Endothelial cell of umbilical vein (primary cell): ENCODE data around the gene TMEM40. TPM values are rescaled to one million over a fixed set of nuclear protein-coding genes. Genes with fewer than 3 reads are reported as not detected.

Experiments used
- BruUV-seq: library from RNA; stranded (reverse); fragments of 400-500 nt; replicated peaks from 2 replicates; lab custom pipeline; 2021; lab: Mats Ljungman, UMichigan
- CTCF ChIA-PET: fragments of 300-600, 350-600 bp; sonication (Branson Sonifier 250); formaldehyde crosslinking; loops from one replicate; lab custom pipeline; 2021; ENCODE audit warnings: antibody characterized with exemption, inconsistent platforms; lab: Charles Lee
- POLR2A ChIA-PET: fragments of 300-600, 350-600 bp; sonication (Branson Sonifier 250); formaldehyde crosslinking; loops from one replicate; lab custom pipeline; 2021; ENCODE audit warnings: antibody characterized with exemption, inconsistent platforms; lab: Charles Lee
- DNase-seq: peaks from one replicate; pipeline ENCODE4 v3.0.0-alpha.2; 2011; ENCODE audit warnings: low read depth, low spot score
- FAIRE-seq: peaks from 2 replicates; lab custom pipeline; 2011; peaks lifted over from hg19 to GRCh38; lab: Jason Lieb, UNC
- H2AFZ ChIP-seq: 2 replicates; pipeline ENCODE4 v1.6.0; 2012; ENCODE audit warnings: low read depth, low read length, control low read depth, inconsistent platforms
- H3K27ac ChIP-seq: 2 replicates; pipeline ENCODE4 v1.5.1; 2011; ENCODE audit warnings: low read depth, mild to moderate bottlenecking, control low read depth, low read length, moderate library complexity; ENCODE audit not compliant: insufficient read depth
- H3K27me3 ChIP-seq, 2 experiments: 2 replicates each; pipeline versions ENCODE4 v1.6.0 to v1.6.1; 2011; ENCODE audit warnings: low read length in 2 of 2, mixed read lengths in 1 of 2; ENCODE audit not compliant: control insufficient read depth in 2 of 2, insufficient read depth in 2 of 2
- H3K36me3 ChIP-seq, 2 experiments: 2 replicates in 1 of 2; 3 replicates in 1 of 2; pipeline ENCODE4 v1.5.1; 2011; ENCODE audit warnings: low read length in 2 of 2, mild to moderate bottlenecking in 1 of 2, moderate library complexity in 1 of 2; ENCODE audit not compliant: control insufficient read depth in 2 of 2, insufficient read depth in 2 of 2; ENCODE audit errors: extremely low read depth in 1 of 2
- H3K4me1 ChIP-seq: 3 replicates; pipeline ENCODE4 v1.5.1; 2011; ENCODE audit warnings: mild to moderate bottlenecking, low read length; ENCODE audit not compliant: control insufficient read depth, insufficient read depth; ENCODE audit errors: extremely low read depth
- H3K4me2 ChIP-seq: 2 replicates; pipeline ENCODE4 v1.6.1; 2011; ENCODE audit warnings: low read length, control low read depth, mixed read lengths; ENCODE audit not compliant: insufficient read depth
- H3K4me3 ChIP-seq, 3 experiments: fragments of 200-600 bp in 1 of 3; sonication (generic), shearing (Covaris generic) in 1 of 3; replicated peaks in 1 of 3; 2 replicates each; pipeline ENCODE4 v1.5.1; 2011 to 2016; ENCODE audit warnings: control low read depth in 3 of 3, low read length in 3 of 3, mild to moderate bottlenecking in 2 of 3, inconsistent platforms in 1 of 3, low read depth in 1 of 3, moderate library complexity in 1 of 3; ENCODE audit not compliant: insufficient read depth in 1 of 3
- H3K79me2 ChIP-seq: 2 replicates; pipeline ENCODE4 v1.6.0; 2012; ENCODE audit warnings: low read length, inconsistent platforms; ENCODE audit not compliant: control insufficient read depth, insufficient read depth
- H3K9ac ChIP-seq: replicated peaks from 2 replicates; pipeline ENCODE3; 2011; ENCODE audit warnings: low read length, control low read depth; ENCODE audit not compliant: insufficient read depth; ENCODE audit errors: extremely low read depth
- H3K9me1 ChIP-seq: replicated peaks from 3 replicates; pipeline ENCODE4 v1.6.0; 2011; ENCODE audit warnings: mild to moderate bottlenecking, low read length; ENCODE audit not compliant: control insufficient read depth, insufficient read depth; ENCODE audit errors: extremely low read depth
- H3K9me3 ChIP-seq: replicated peaks from 2 replicates; pipeline ENCODE4 v1.5.1; 2012; ENCODE audit warnings: low read length, inconsistent platforms; ENCODE audit not compliant: control insufficient read depth, insufficient read depth
- H4K20me1 ChIP-seq: replicated peaks from 2 replicates; pipeline ENCODE3; 2011; ENCODE audit warnings: mild to moderate bottlenecking, low read length; ENCODE audit not compliant: control insufficient read depth, insufficient read depth; ENCODE audit errors: extremely low read depth
- CTCF ChIP-seq, 2 donors: IDR thresholded peaks; 1 replicate in 1 of 2; 2 replicates in 1 of 2; pipeline ENCODE4 v1.5.1; 2011; ENCODE audit warnings: low read length in 2 of 2, mild to moderate bottlenecking in 2 of 2, moderate library complexity in 2 of 2, control low read depth in 1 of 2, inconsistent platforms in 1 of 2, low read depth in 1 of 2; ENCODE audit not compliant: insufficient read depth in 1 of 2; ENCODE audit errors: extremely low read depth in 1 of 2
- EZH2 ChIP-seq: IDR thresholded peaks from 2 replicates; pipeline ENCODE4 v1.6.1; 2012; ENCODE audit warnings: borderline replicate concordance, low read depth, mild to moderate bottlenecking, moderate library complexity, low read length, inconsistent platforms; ENCODE audit not compliant: severe bottlenecking
- FOS ChIP-seq: IDR thresholded peaks from 2 replicates; pipeline ENCODE4 v1.6.1; 2011; ENCODE audit warnings: mild to moderate bottlenecking, low read length, moderate library complexity, borderline replicate concordance; ENCODE audit not compliant: insufficient read depth
- GATA2 ChIP-seq: IDR thresholded peaks from 2 replicates; pipeline ENCODE4 v1.7.0; 2011; ENCODE audit warnings: low read depth, mild to moderate bottlenecking, moderate library complexity, mixed read lengths, low read length; ENCODE audit not compliant: insufficient read length, insufficient read depth
- JUN ChIP-seq: IDR thresholded peaks from 2 replicates; pipeline ENCODE4 v1.6.1; 2011; ENCODE audit warnings: borderline replicate concordance, low read depth; ENCODE audit not compliant: insufficient read length, insufficient read depth
- MYC ChIP-seq: IDR thresholded peaks from one replicate; pipeline ENCODE4 v1.6.1; 2011; ENCODE audit warnings: mild to moderate bottlenecking, low read depth, low read length
- POLR2A ChIP-seq: IDR thresholded peaks from 2 replicates; pipeline ENCODE4 v1.6.1; 2012; ENCODE audit warnings: low read depth, mild to moderate bottlenecking, control low read depth, low read length
- POLR2AphosphoS5 ChIP-seq: IDR thresholded peaks from 2 replicates; pipeline ENCODE4 v1.6.1; 2012; ENCODE audit warnings: low read depth, mild to moderate bottlenecking, control low read depth, low read length, moderate library complexity; ENCODE audit not compliant: insufficient read depth
- dilution Hi-C: fragments of 300-500 bp; cut with MboI; formaldehyde crosslinking; loops from one replicate; pipeline ENCODE4 v1.15.0; 2019; ENCODE audit warnings: low sequenced_read_pairs; ENCODE audit not compliant: extremely low pct_ligation_motif_present
- intact Hi-C: fragments of 100-400 bp; cut with micrococcal nuclease; formaldehyde crosslinking; loops from one replicate; pipeline ENCODE4 v1.10.0; 2022
- polyA plus RNA-seq, 4 experiments: library from polyadenylated mRNA; depleted of rRNA in 3 of 4; stranded (reverse) in 3 of 4; unstranded in 1 of 4; fragments of >200 nt; gene quantifications; 2 replicates each; pipeline versions ENCODE4 v1.2.1 to v1.2.3, GENCODE V29; 2011 to 2012; ENCODE audit warnings: missing spikeins in 1 of 4
- total RNA-seq: library from RNA; stranded (reverse); gene quantifications from 2 replicates; pipeline ENCODE4 v1.2.3, GENCODE V29; 2021
- TF ChIP-seq, protein P1 (sequence below): IDR thresholded peaks from 2 replicates; pipeline ENCODE4 v1.6.1; 2011; ENCODE audit not compliant: insufficient read depth, insufficient read length

Gene TMEM40
- total and polyA plus RNA-seq, 2 donors (not counting 3 experiments of a cell fraction or from before 2014, with no cell fraction given) = not detected

DNA sequence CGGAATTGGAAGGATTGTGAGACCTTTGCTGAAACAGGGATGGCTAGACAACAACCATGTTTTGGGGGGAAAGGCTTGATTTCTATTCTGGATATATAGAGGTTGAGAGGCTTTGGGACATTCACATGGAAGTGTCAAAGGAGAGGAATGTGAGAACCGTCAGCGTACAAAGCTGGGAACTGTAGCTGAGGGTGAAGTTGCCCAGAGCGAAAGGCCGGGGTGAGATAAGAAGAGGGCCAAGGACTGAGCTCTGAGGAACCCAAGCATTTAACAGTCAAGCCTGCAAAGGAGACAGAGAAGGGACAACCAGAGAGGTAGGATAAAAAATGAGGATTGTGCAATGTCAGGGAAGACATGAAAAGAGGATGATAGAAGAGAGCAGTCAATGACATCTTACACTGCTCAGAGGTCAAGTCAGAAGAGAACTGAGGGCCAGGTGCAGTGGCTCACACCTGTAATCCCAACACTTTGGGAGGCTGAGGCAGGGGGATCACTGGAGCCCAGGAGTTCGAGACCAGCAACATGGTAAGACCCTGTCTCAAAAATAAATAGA lies 53.6 kb downstream of the TMEM40 start:
- H3K9ac ChIP-seq = no peak overlapping the region
- TF ChIP-seq MYC (no peak), POLR2A (no peak), FOS (no peak), JUN (no peak), GATA2 (no peak), POLR2AphosphoS5 (no peak), EZH2 (no peak), CTCF (IDR thresholded peaks at IDR 0.05; ENCODE audit: extremely low read depth in 1 of 2, insufficient read depth in 1 of 2, low read depth in 1 of 2, low read length in 2 of 2) (no peak)
- TF ChIP-seq, protein P1, sequence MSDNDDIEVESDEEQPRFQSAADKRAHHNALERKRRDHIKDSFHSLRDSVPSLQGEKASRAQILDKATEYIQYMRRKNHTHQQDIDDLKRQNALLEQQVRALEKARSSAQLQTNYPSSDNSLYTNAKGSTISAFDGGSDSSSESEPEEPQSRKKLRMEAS = no peak
- H3K9me3 ChIP-seq = no peaks in the 10 kb centered on the region
- intact Hi-C loops (no loop called here), dilution Hi-C loops (no loop called here)
- CTCF ChIA-PET = interaction anchor here (1.0 to 1.1 kb wide), 4 partner anchors 11 to 186 kb away, joined by 3 read pairs; no protein-coding TSS in a partner anchor
- no peak overlapping the region for H3K4me3 ChIP-seq
- no peaks in the 10 kb centered on the region for H3K36me3 ChIP-seq
- H4K20me1 ChIP-seq = no peaks in the 10 kb centered on the region
- no peaks in the 10 kb centered on the region for H3K79me2 ChIP-seq
- POLR2A ChIA-PET = no interaction called here
- H3K27me3 ChIP-seq = no peaks in the 10 kb centered on the region
- H3K4me1 ChIP-seq = no peaks in the 10 kb centered on the region
- BruUV-seq = no TSS peak
- no peak overlapping the region for H3K4me2 ChIP-seq
- H2AFZ ChIP-seq = no peak overlapping the region
- no peaks in the 10 kb centered on the region for H3K9me1 ChIP-seq
- FAIRE-seq = no peak
- no peak overlapping the region for H3K27ac ChIP-seq
- no peak for DNase-seq
